Nephron progenitor cell (in vitro differentiated cells): ENCODE results near the gene CTAG1A.
"Not testable (repeated sequence)": the region's sequence is repeated elsewhere in the genome, so short reads cannot be mapped to it uniquely, and the experiment has no call there.

Experiments
- DNase-seq: peaks from one replicate; pipeline ENCODE4 v3.0.0; 2021
- H3K27ac Mint-ChIP-seq: 2 replicates; pipeline ENCODE4 v1.8.0; 2021; ENCODE audit warnings: mild to moderate bottlenecking, moderate library complexity, mixed read lengths
- H3K27me3 Mint-ChIP-seq: 2 replicates; pipeline ENCODE4 v1.8.0; 2021; ENCODE audit warnings: mild to moderate bottlenecking, low read depth, mixed read lengths; ENCODE audit not compliant: poor library complexity
- H3K36me3 Mint-ChIP-seq: 2 replicates; pipeline ENCODE4 v1.8.0; 2021; ENCODE audit warnings: low read depth, mixed read lengths
- H3K4me1 Mint-ChIP-seq: 2 replicates; pipeline ENCODE4 v1.8.0; 2021; ENCODE audit warnings: mixed read lengths
- H3K4me3 Mint-ChIP-seq: 2 replicates; pipeline ENCODE4 v1.8.0; 2021; ENCODE audit warnings: mild to moderate bottlenecking, moderate library complexity, mixed read lengths
- H3K9me3 Mint-ChIP-seq: 2 replicates; pipeline ENCODE4 v1.8.0; 2021; ENCODE audit warnings: mild to moderate bottlenecking, moderate library complexity, mixed read lengths
- CTCF ChIP-seq: fragments of 200-600 bp; sonication (generic); IDR thresholded peaks from 2 replicates; pipeline ENCODE4 v1.5.0; 2021; ENCODE audit warnings: antibody characterized with exemption

CTAG1A gene

DNA sequence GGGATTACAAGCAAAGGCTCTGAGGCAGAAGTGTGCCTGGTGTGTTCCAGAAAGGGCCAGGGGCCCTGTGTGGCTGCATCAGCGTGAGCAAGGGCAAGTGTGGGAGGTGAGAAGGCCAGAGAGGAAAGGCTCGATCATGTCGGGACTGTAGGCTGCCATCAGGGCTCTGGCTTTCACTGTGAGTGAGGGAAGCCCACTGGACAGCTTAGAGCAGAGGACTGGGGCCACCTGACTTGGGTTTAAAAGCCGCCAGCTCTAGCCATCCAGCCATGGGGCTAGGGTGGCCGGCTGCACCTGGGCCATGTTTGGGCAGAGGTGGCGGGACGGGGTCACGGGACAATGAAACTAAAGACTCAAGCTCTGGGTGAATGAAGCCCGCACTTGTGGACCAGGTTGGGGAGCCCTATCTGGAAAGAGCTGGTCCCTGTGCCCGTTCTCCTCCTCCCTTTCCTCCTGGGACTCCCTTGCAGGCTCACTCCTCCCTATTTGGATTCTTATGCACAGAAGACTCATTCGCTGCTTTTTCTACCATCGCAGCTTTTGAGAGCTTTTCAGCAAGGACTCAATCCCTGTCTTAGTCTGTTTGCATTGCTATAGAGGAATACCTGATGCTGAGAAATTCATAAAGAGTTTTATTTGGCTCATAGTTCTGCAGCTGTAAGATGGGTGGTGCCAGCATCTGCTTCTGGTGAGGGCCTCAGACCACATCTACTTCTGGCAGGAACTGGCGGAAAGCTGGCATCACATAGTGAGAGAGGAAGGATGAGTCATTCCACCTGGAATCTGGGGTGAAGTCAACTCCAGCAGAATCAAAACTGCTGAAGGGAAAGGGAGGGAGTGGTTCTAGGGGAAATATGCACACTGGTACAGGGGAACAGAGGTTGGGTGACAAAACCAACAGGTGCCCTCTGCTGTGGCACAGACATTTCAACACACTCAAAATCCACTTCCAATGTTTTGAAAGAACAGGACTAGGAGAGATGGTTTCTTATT, 18.8 kb downstream of the CTAG1A start:
- no peaks in the 10 kb centered on the region for H3K36me3 Mint-ChIP-seq
- no peaks in the 10 kb centered on the region for H3K27me3 Mint-ChIP-seq
- H3K4me3 Mint-ChIP-seq: no peak overlapping the region
- H3K27ac Mint-ChIP-seq: no peak overlapping the region
- no peak for DNase-seq
- no peaks in the 10 kb centered on the region for H3K4me1 Mint-ChIP-seq
- peaks cover 61% of the 10 kb centered on the region for H3K9me3 Mint-ChIP-seq
- TF ChIP-seq CTCF: no peak

- no peak for DNase-seq
- no peak for TF ChIP-seq CTCF
- no peaks in the 10 kb centered on the region for H3K4me1 Mint-ChIP-seq
- H3K4me3 Mint-ChIP-seq: no peak overlapping the region
- no peaks in the 10 kb centered on the region for H3K27me3 Mint-ChIP-seq
- peaks cover 60% of the 10 kb centered on the region for H3K9me3 Mint-ChIP-seq
- H3K27ac Mint-ChIP-seq: no peak overlapping the region
- H3K36me3 Mint-ChIP-seq: no peaks in the 10 kb centered on the region
Measured at GRCh38 chrX:154605566-154605965, 20.6 kb downstream of the CTAG1A start.

DNA sequence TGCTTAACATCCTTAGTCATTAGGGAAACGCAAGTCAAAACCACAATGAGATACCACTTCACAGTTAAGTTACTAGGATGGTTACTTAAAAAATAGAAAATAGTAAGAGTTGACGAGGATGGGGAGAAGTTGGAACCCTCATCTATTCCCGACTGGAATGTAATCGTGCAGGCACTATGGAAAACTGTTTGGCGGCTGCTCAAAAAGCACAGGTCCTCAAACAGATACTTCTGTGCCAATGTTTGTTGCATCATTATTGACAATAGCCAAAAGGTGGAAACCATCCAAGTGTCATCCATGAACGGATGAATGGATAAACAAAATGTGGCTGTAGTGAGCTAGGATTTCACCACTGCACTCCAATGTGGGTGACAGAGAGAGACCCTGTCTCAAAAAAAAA, 22.4 kb downstream of the CTAG1A start:
- no peak for DNase-seq
- H3K4me1 Mint-ChIP-seq: no peaks in the 10 kb centered on the region
- no peaks in the 10 kb centered on the region for H3K36me3 Mint-ChIP-seq
- no peak overlapping the region for H3K27ac Mint-ChIP-seq
- no peak for TF ChIP-seq CTCF
- no peak overlapping the region for H3K4me3 Mint-ChIP-seq
- no peaks in the 10 kb centered on the region for H3K27me3 Mint-ChIP-seq
- peaks cover 56% of the 10 kb centered on the region for H3K9me3 Mint-ChIP-seq

DNA sequence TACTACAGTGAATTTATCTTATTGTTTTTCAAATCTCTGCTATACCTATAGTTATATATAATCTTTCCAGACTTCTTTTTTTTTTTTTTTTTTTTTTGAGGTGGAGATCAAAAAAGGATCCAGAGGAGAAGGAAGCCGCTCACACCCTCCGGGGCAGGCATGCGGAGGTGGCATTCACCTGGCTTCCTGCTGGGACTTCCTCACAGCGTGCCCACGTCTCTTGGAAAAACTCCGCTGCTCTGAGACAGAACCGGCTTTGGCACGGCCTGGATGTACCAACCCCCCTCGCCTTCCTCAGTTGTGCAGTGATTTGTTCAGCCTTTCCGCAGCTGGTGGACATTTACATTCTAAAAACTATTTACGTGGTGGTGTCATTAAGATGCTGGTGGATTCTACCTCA, 23.0 kb downstream of the CTAG1A start:
- peaks cover 62% of the 10 kb centered on the region for H3K9me3 Mint-ChIP-seq
- not testable (repeated sequence) for H3K27ac Mint-ChIP-seq, H3K4me3 Mint-ChIP-seq, H3K4me1 Mint-ChIP-seq, H3K27me3 Mint-ChIP-seq, H3K36me3 Mint-ChIP-seq, DNase-seq

DNA sequence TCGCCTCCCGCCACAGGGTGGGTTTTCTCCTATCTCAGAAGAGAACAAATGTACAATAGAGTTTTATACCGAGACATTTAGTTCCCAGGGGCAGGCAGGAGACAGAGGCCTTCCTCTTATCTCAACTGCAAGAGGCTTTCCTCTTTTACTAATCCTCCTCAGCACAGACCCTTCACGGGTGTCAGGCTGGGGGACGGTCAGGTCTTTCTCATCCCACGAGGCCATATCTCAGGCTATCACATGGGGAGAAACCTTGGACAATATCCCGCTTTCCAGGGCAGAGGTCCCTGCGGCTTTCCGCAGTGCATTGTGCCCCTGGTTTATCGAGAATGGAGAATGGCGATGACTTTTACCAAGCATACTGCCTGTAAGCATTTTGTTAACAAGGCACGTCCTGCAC, 23.9 kb downstream of the CTAG1A start:
- not testable (repeated sequence) for H3K4me1 Mint-ChIP-seq, DNase-seq, H3K36me3 Mint-ChIP-seq, H3K27me3 Mint-ChIP-seq, H3K4me3 Mint-ChIP-seq, H3K27ac Mint-ChIP-seq
- peaks cover 61% of the 10 kb centered on the region for H3K9me3 Mint-ChIP-seq

- not testable (repeated sequence) for DNase-seq, H3K27me3 Mint-ChIP-seq, H3K27ac Mint-ChIP-seq, H3K36me3 Mint-ChIP-seq, H3K4me1 Mint-ChIP-seq, H3K4me3 Mint-ChIP-seq
- H3K9me3 Mint-ChIP-seq: peaks cover 47% of the 10 kb centered on the region
Measured at GRCh38 chrX:154611146-154611545, 26.2 kb downstream of the CTAG1A start.

DNA sequence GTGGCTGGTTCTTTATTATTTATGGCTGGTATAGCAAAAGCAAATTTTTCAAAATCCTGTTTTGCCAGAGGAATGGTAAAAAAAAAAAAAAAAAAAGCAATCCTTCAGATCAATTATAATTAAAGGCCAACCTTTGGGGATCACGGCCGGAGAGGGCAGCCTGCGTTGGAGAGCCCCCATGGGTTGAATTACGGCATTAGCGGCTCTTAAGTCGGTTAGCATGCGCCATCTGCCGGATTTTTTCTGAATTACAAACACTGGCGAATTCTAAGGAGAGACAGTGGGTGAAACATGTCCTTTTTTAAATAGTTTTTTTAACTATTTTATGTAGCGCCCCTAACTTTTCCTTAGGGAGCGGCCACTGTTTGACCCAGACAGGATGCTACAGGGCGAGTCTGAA, 28.7 kb downstream of the CTAG1A start:
- not testable (repeated sequence) for H3K27me3 Mint-ChIP-seq, H3K36me3 Mint-ChIP-seq, H3K4me3 Mint-ChIP-seq, H3K27ac Mint-ChIP-seq, H3K4me1 Mint-ChIP-seq, DNase-seq
- peaks cover 26% of the 10 kb centered on the region for H3K9me3 Mint-ChIP-seq

GRCh38 chrX:154619182-154619581, 34.2 kb downstream of the CTAG1A start, which contains the start of gene CTAG1B:
TSS of gene CTAG1B (minus strand) at chrX:154619282. CDS start at chrX:154619218, 64 bp downstream.
- not testable (repeated sequence) for H3K27ac Mint-ChIP-seq, H3K27me3 Mint-ChIP-seq, H3K36me3 Mint-ChIP-seq, DNase-seq, H3K4me1 Mint-ChIP-seq, H3K9me3 Mint-ChIP-seq, H3K4me3 Mint-ChIP-seq

DNA sequence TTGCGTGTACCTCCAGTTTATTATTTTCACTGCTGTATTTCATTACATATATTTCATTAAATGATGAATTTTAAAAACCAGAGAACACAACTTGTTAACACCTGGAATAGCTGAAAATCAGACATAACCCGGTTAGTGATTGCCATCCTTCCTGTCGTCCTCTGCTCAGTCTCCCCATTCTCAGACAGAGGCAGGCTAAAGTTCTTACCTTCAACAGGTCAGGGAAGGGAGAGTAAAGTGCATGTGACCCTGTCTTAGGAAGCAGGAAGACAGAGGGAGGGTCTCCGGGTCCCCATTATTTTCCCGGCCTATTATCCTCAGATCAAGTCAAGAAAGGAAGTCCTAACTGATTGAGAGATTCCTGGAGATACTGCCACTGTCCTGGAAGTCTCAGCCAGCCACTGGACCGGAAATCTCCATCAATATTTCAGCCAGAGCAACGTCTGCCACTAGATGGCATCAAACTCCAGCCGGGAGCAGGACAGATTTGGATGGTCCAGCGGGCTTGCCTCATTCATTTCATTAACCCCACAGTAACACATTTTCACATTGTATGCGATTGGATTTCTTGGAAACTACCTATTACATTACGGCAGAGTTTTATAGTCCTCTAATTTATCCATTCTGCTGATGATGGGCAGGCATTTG, 36.0 kb downstream of the CTAG1A start:
- H3K4me1 Mint-ChIP-seq, H3K4me3 Mint-ChIP-seq: not testable (repeated sequence)

DNA sequence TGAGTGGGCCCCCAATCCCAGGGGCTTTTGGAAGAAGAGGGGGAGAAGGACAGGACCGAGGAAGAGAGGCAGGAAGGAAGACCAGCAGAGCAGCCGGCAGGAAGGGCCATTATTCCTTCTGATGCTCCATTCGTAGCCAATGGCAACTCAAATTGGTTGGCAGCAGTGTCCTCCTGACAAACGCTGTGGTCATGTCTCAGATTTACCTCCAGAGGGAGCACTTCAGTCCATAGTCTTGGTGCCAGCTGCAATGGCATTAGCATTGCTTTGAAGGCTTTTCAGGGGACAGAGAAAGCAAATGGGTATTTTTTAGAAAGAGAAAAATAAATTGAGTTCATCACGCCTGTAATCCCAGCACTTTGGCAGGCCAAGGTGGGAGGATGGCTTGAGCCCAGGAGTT, 44.0 kb downstream of the CTAG1A start:
- not testable (repeated sequence) for H3K27me3 Mint-ChIP-seq, H3K4me1 Mint-ChIP-seq, H3K9me3 Mint-ChIP-seq, H3K27ac Mint-ChIP-seq, DNase-seq, H3K4me3 Mint-ChIP-seq, H3K36me3 Mint-ChIP-seq

More for the DNA sequence above, 36.0 kb downstream of the CTAG1A start:
- not testable (repeated sequence) for H3K27ac Mint-ChIP-seq, H3K27me3 Mint-ChIP-seq, DNase-seq, H3K9me3 Mint-ChIP-seq, H3K36me3 Mint-ChIP-seq

DNA sequence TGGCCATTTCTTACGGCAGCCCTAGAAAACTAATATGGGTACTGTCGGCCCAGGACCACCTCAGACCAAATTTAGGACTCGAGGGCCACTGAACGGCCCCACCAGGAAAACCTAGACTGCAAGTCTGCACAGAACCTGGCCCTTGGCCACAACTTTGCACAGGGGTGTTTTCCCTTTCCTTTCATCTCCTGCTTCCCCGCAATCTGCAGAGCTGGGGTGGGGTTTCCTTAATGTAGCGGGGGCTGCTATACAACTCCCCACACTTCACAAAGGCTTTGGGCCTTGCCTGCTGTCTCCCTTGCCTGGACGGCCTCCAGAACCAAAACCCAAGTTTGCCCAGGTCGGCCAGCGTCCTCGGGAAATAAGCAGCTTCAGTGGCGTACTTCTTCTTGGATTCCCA, 46.0 kb downstream of the CTAG1A start:
- H3K9me3 Mint-ChIP-seq, H3K4me1 Mint-ChIP-seq, H3K27me3 Mint-ChIP-seq, H3K4me3 Mint-ChIP-seq, H3K27ac Mint-ChIP-seq, DNase-seq, H3K36me3 Mint-ChIP-seq: not testable (repeated sequence)
